IMR-90 (cell line): ENCODE measurements around the gene IL1RAPL1. TPM values are rescaled to one million over a fixed set of nuclear protein-coding genes. Genes with fewer than 3 reads are reported as not detected.

Experiments
- ATAC-seq: fragments of 200-7000 bp; cut with Tn5 transposase; 2 replicates; pipeline ENCODE4 v1.9.1; 2020; ENCODE audit warnings: low read depth, mild to moderate bottlenecking, moderate library complexity
- BruUV-seq: library from RNA; stranded (reverse); fragments of 400-500 nt; replicated peaks from 2 replicates; lab custom pipeline; 2021; lab: Mats Ljungman, UMichigan
- CTCF ChIA-PET: fragments of 300-600 bp; formaldehyde crosslinking; extraction: SDS; loops from one replicate; lab custom pipeline; 2021; ENCODE audit warnings: antibody characterized with exemption; lab: Yijun Ruan, JAX
- POLR2A ChIA-PET: fragments of 300-600 bp; sonication (Branson Sonifier 250); formaldehyde crosslinking; loops from one replicate; lab custom pipeline; 2022; ENCODE audit warnings: antibody characterized with exemption; ENCODE audit not compliant: unreplicated experiment; lab: Charles Lee
- DNase-seq: peaks from one replicate; pipeline ENCODE4 v3.0.0; 2013
- H2AFZ ChIP-seq: replicated peaks from 2 replicates; pipeline ENCODE3; 2013; ENCODE audit warnings: low read length, mild to moderate bottlenecking; ENCODE audit not compliant: poor library complexity
- H2AK5ac ChIP-seq: 2 replicates; pipeline ENCODE4 v1.6.1; 2013; ENCODE audit warnings: low read depth, low read length, inconsistent platforms
- H2AK9ac ChIP-seq: replicated peaks from 2 replicates; pipeline ENCODE3; 2013; ENCODE audit warnings: mild to moderate bottlenecking, low read depth, low read length, moderate library complexity; ENCODE audit not compliant: poor library complexity
- H2BK120ac ChIP-seq: 2 replicates; pipeline ENCODE4 v1.6.1; 2013; ENCODE audit warnings: low read depth, low read length, inconsistent platforms
- H2BK15ac ChIP-seq: 3 replicates; pipeline ENCODE4 v1.6.1; 2013; ENCODE audit warnings: low read depth, low read length, inconsistent platforms
- H2BK20ac ChIP-seq: 2 replicates; pipeline ENCODE4 v1.6.1; 2013; ENCODE audit warnings: low read depth, mild to moderate bottlenecking, inconsistent platforms, low read length, moderate library complexity
- H2BK5ac ChIP-seq: 2 replicates; pipeline ENCODE4 v1.6.1; 2013; ENCODE audit warnings: mild to moderate bottlenecking, low read depth, low read length, inconsistent platforms; ENCODE audit not compliant: poor library complexity, severe bottlenecking
- H3K14ac ChIP-seq: replicated peaks from 2 replicates; pipeline ENCODE4 v1.6.1; 2013; ENCODE audit warnings: low read depth, low read length, inconsistent platforms
- H3K18ac ChIP-seq: 2 replicates; pipeline ENCODE4 v1.6.1; 2013; ENCODE audit warnings: low read depth, low read length, control low read depth
- H3K23ac ChIP-seq: 2 replicates; pipeline ENCODE4 v1.6.1; 2013; ENCODE audit warnings: low read depth, low read length, inconsistent platforms
- H3K27ac ChIP-seq: 2 replicates; pipeline ENCODE4 v1.5.1; 2013; ENCODE audit warnings: mild to moderate bottlenecking, control low read depth, low read length; ENCODE audit not compliant: insufficient read depth
- H3K27me3 ChIP-seq: 2 replicates; pipeline ENCODE4 v1.6.1; 2013; ENCODE audit warnings: low read length; ENCODE audit not compliant: control insufficient read depth, insufficient read depth
- H3K36me3 ChIP-seq: 2 replicates; pipeline ENCODE4 v1.6.1; 2013; ENCODE audit warnings: low read length, mixed read lengths; ENCODE audit not compliant: control insufficient read depth, insufficient read depth
- H3K4ac ChIP-seq: 2 replicates; pipeline ENCODE4 v1.6.1; 2013; ENCODE audit warnings: low read depth, low read length, inconsistent platforms
- H3K4me1 ChIP-seq: 2 replicates; pipeline ENCODE4 v1.6.1; 2013; ENCODE audit warnings: low read length, mixed read lengths; ENCODE audit not compliant: control insufficient read depth, insufficient read depth
- H3K4me2 ChIP-seq: 2 replicates; pipeline ENCODE4 v1.6.1; 2013; ENCODE audit warnings: low read depth, mild to moderate bottlenecking, control low read depth, low read length, moderate library complexity
- H3K4me3 ChIP-seq: 2 replicates; pipeline ENCODE4 v1.5.1; 2013; ENCODE audit warnings: low read depth, mild to moderate bottlenecking, control low read depth, low read length, moderate library complexity; ENCODE audit not compliant: insufficient read depth
- H3K56ac ChIP-seq: 2 replicates; pipeline ENCODE4 v1.6.1; 2013; ENCODE audit warnings: low read length, inconsistent platforms; ENCODE audit not compliant: insufficient read depth; ENCODE audit errors: extremely low read depth
- H3K79me1 ChIP-seq, 2 experiments: 2 replicates each; pipeline ENCODE4 v1.6.1; 2013; ENCODE audit warnings: low read length in 2 of 2, inconsistent platforms in 1 of 2, low read depth in 1 of 2
- H3K9ac ChIP-seq: 2 replicates; pipeline ENCODE4 v1.6.1; 2013; ENCODE audit warnings: low read depth, low read length, control low read depth
- H3K9me1 ChIP-seq: 2 replicates; pipeline ENCODE4 v1.6.1; 2013; ENCODE audit warnings: low read length, inconsistent platforms; ENCODE audit not compliant: insufficient read depth
- H3K9me3 ChIP-seq: 2 replicates; pipeline ENCODE4 v1.6.1; 2013; ENCODE audit warnings: low read length; ENCODE audit not compliant: control insufficient read depth, insufficient read depth
- H4K20me1 ChIP-seq: 2 replicates; pipeline ENCODE4 v1.6.1; 2013; ENCODE audit warnings: low read length, inconsistent platforms; ENCODE audit not compliant: insufficient read depth
- H4K5ac ChIP-seq: 2 replicates; pipeline ENCODE4 v1.6.1; 2013; ENCODE audit warnings: mild to moderate bottlenecking, low read depth, low read length, control low read depth
- H4K8ac ChIP-seq, 2 experiments: 2 replicates each; pipeline ENCODE4 v1.6.1; 2013; ENCODE audit warnings: low read depth in 2 of 2, low read length in 2 of 2, control low read depth in 1 of 2, inconsistent platforms in 1 of 2
- H4K91ac ChIP-seq: 2 replicates; pipeline ENCODE4 v1.6.1; 2013; ENCODE audit warnings: low read depth, low read length, inconsistent platforms; ENCODE audit not compliant: insufficient read depth
- MAFK ChIP-seq: IDR thresholded peaks from 2 replicates; pipeline ENCODE4 v1.6.1; 2012; ENCODE audit warnings: low read depth, low read length, improper control_type of control experiment
- MAZ ChIP-seq: IDR thresholded peaks from 2 replicates; pipeline ENCODE4 v1.6.1; 2012; ENCODE audit warnings: low read depth, mild to moderate bottlenecking, low read length, improper control_type of control experiment, moderate library complexity, borderline replicate concordance
- WGBS, 2 experiments: methylation state at CpG; one replicate each; pipeline versions ENCODE4 v1.1.5 to v1.1.7; 2013; ENCODE audit warnings: missing lambda C conversion rate in 2 of 2; ENCODE audit not compliant: insufficient read length in 1 of 2; ENCODE audit errors: extremely low coverage in 2 of 2; 5-methylcytosine and 5-hydroxymethylcytosine counted together
- dilution Hi-C: fragments of 300-500 bp; cut with HindIII; formaldehyde crosslinking; loops from one replicate; pipeline ENCODE4 v1.14.3; 2018; ENCODE audit warnings: low sequenced_read_pairs; ENCODE audit not compliant: unreplicated experiment
- in situ Hi-C: fragments of 300-500 bp; cut with MboI; formaldehyde crosslinking; loops from 3 replicates; pipeline ENCODE4 v1.14.3; 2019; ENCODE audit warnings: low sequenced_read_pairs, inconsistent platforms, mixed read lengths
- intact Hi-C: fragments of 100-400 bp; cut with micrococcal nuclease; formaldehyde crosslinking; loops from 2 replicates; pipeline ENCODE4 v1.10.0; 2022
- polyA plus RNA-seq, 3 experiments: library from polyadenylated mRNA; depleted of rRNA; stranded (reverse); fragments of >200 nt; gene quantifications; 2 replicates each; pipeline ENCODE4 v1.2.3, GENCODE V29; 2012; ENCODE audit warnings: low replicate concordance in 1 of 3
- total RNA-seq: library from RNA; depleted of rRNA; stranded (reverse); fragments of >200 nt; gene quantifications from 2 replicates; pipeline ENCODE4 v1.2.3, GENCODE V29; 2012

The IL1RAPL1 gene
- total and polyA plus RNA-seq, 2 of the 4 experiments (the other 2 are of a cell fraction) = 1.5 to 9.0 TPM

DNA sequence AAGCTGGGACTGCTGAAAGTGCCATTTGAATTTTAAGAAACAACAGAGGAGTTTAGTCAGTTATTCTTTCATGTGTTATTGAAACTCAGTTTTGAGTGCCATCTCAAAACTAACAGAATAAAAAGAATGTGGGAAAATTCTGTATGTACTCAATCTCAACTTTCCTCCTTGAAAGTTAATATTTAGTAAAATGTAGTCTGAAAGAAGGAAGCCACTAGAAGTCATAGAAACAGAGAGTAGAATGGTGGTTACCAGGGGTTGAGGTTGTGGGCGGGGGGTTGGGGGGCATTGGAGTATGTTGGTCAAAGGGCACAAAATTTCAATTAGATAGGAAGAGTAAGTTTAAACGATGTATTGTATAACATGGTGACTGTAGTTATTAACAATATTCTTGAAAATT lies 999.9 kb downstream of the IL1RAPL1 start:
- no peaks in the 10 kb centered on the region for H3K9me1 ChIP-seq
- TF ChIP-seq MAFK = no peak
- TF ChIP-seq MAZ = no peak

More for the DNA sequence above, 999.9 kb downstream of the IL1RAPL1 start:
- H3K9ac ChIP-seq = no peak overlapping the region
- H3K23ac ChIP-seq = no peak overlapping the region
- H4K20me1 ChIP-seq = no peaks in the 10 kb centered on the region
- no peak overlapping the region for H3K27ac ChIP-seq
- no peaks in the 10 kb centered on the region for H3K79me1 ChIP-seq
- H3K4me3 ChIP-seq = no peak overlapping the region
- H3K18ac ChIP-seq = no peak overlapping the region
- no peak overlapping the region for H2BK120ac ChIP-seq
- no peaks in the 10 kb centered on the region for H3K36me3 ChIP-seq
- H3K14ac ChIP-seq = no peak overlapping the region
- dilution Hi-C loops (no loop called here), intact Hi-C loops (no loop called here), in situ Hi-C loops (no loop called here)
- no peak overlapping the region for H4K5ac ChIP-seq
- ChIA-PET CTCF (interaction anchor here (0.6 kb wide), 1 partner anchor 164 kb away, joined by 3 read pairs; no protein-coding TSS in a partner anchor), POLR2A (no interaction called here)
- H3K56ac ChIP-seq = no peak overlapping the region
- ATAC-seq (no peak), DNase-seq (no peak)
- no peaks in the 10 kb centered on the region for H3K4me1 ChIP-seq
- H3K9me3 ChIP-seq = no peaks in the 10 kb centered on the region
- no peak overlapping the region for H2AK9ac ChIP-seq
- H3K4ac ChIP-seq = no peak overlapping the region
- H2BK20ac ChIP-seq = no peak overlapping the region
- H4K8ac ChIP-seq = no peak overlapping the region
- H3K27me3 ChIP-seq = no peaks in the 10 kb centered on the region; the same call in 1 of the 2 replicates
- no CpG with 5 or more reads among the region's 2 CpGs for WGBS, 2 experiments
- BruUV-seq = no TSS peak
- no peak overlapping the region for H2AFZ ChIP-seq
- no peak overlapping the region for H2AK5ac ChIP-seq
- no peak overlapping the region for H3K4me2 ChIP-seq
- no peak overlapping the region for H2BK15ac ChIP-seq
- H4K91ac ChIP-seq = no peak overlapping the region
- no peak overlapping the region for H2BK5ac ChIP-seq
